GM21619 (cell line): Measurements from ENCODE around the gene EPHB1.
A peak's percentile ranks its signal among the peaks of the same experiment; 100 is the strongest.

Experiments
- ATAC-seq: cut with Tn5 transposase; IDR thresholded peaks from one replicate; pipeline ENCODE4 v1.9.1; 2021; ENCODE audit not compliant: unreplicated experiment

Gene EPHB1

GRCh38 chr3:134904776-134905646 is 110.0 kb downstream of the EPHB1 start:
- peak; percentile 21 for ATAC-seq

DNA sequence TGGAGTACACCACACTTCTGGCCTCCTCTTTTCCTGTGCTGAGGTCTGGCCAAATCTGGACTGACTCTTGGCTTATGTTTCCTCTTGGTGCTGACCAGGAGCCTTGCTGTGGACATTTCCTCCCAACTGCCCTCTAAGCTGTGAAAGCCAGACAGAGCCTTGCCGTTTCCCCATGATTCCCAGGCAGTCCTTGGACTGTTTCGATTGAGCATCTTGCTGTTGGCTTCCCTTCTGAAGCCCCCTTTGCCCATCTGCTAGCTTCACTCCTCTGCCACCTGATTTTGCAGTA is 110.5 kb downstream of the EPHB1 start:
- no peak for ATAC-seq

GRCh38 chr3:134908271-134908670 is 113.2 kb downstream of the EPHB1 start:
- ATAC-seq = no peak

GRCh38 chr3:134910026-134910425 is 115.0 kb downstream of the EPHB1 start:
- no peak for ATAC-seq

DNA sequence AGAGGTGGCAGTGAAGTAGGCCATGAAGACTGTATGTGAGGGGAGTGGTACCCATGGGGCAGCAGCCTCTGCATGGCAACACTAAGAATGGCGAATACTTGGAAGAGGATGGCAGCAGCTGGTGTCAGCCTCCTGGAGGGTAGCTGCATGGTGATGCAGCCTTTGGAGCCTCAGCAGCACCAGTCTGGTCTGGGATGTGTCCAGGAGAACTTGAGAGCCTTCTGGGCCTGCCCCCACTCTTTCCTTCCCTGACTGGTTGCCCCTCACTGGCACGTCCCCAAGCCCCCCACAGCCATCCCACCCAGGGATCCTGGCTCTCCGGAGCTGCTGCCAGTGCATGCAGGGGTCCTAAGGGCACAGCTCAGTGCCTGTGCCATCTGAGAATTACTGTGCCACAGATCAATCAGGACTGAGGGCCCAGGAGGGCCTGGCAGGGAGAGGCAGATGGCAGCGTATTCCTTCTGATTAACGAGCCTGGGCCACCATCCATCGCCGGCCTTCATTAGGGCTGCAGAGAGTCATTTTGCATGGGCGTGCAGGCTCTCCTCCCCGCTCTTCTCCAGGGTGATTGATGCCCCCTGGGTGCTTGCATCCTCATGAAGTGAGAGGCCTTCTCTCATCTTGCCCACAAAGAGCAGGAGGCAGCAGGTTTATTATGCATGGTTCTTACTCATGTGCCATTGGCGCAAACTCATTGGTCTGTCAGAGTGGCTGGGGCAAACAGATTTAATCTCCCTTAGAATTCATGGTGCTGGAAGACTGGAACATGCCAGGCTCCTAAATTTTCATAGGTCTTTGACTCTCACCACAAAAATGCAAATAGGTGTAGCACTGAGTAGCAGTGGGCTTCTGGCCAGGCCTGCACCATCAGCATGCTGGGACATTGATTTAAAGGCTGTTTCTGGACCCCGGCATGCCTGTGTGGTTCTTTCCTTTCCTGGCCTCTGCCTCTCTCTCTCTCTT is 116.8 kb downstream of the EPHB1 start:
- ATAC-seq = no peak

GRCh38 chr3:134916276-134916961 is 121.4 kb downstream of the EPHB1 start:
- ATAC-seq = no peak

GRCh38 chr3:134917631-134918030 is 122.6 kb downstream of the EPHB1 start:
- no peak for ATAC-seq

DNA sequence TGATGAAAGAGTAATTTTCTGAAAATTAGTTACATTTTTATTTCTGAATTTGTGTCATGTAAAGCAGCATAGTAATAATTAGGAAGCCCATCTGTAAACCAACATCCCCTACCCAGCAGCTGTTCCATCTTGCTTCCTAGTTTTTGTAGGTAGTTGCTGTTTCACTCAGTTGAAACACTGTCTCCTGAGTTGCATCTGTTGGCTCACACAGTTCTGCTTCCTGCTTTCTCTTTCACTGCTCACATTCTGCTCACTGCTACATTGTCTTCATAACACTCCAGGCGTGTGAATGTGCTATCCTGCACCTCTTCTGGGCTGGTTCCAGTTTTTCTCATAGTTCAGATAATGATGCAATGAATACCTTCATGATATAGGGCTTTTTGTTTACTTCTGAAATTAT is 123.4 kb downstream of the EPHB1 start:
- ATAC-seq = peak; percentile 96

GRCh38 chr3:134922101-134922500 is 127.0 kb downstream of the EPHB1 start:
- ATAC-seq = no peak

- no peak for ATAC-seq
Measured at GRCh38 chr3:134922866-134923265, 127.8 kb downstream of the EPHB1 start.

DNA sequence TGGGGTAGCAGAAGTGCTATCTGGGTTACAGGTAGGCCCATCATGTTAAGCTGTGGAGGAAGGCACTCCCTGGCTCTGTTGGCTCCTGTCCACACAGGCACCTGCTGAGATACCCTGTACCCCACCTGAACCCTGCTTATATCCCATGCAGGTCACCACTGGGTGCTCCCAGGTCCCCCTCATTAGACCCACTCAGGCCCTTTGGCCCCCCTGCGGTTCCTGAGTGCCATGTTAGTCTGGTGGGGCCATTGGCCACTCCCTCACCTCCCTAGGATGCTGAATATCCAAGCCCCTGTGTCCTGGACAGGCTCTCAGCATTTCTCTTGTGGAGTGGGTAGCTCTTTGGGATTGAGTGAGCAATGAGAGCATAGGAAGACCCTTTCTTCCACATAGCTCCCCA is 128.2 kb downstream of the EPHB1 start:
- no peak for ATAC-seq

GRCh38 chr3:134927599-134927998 is 132.5 kb downstream of the EPHB1 start:
- no peak for ATAC-seq

- ATAC-seq = no peak
Measured at GRCh38 chr3:134928392-134928791, 133.3 kb downstream of the EPHB1 start.

GRCh38 chr3:134928819-134929218 is 133.8 kb downstream of the EPHB1 start:
- no peak for ATAC-seq

DNA sequence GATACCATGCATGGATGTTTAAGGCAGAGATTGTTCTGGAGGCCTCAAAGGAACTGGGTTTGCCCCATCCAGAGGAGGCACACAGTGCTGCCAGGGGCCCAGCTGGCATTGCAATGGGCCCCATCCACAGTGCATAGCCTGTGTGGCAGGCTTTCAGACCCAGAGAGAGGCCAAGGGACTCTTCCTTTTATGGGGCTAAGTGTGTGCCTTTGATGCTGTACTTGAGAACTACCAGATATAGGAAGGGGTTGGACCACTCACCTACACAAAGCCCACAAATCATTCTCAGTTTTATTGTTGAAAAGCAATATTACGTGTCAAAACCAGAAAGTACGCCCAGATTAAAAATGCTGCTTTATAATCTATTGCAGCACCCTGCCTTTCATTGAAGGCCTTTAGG is 134.9 kb downstream of the EPHB1 start:
- ATAC-seq = peak; percentile 47

DNA sequence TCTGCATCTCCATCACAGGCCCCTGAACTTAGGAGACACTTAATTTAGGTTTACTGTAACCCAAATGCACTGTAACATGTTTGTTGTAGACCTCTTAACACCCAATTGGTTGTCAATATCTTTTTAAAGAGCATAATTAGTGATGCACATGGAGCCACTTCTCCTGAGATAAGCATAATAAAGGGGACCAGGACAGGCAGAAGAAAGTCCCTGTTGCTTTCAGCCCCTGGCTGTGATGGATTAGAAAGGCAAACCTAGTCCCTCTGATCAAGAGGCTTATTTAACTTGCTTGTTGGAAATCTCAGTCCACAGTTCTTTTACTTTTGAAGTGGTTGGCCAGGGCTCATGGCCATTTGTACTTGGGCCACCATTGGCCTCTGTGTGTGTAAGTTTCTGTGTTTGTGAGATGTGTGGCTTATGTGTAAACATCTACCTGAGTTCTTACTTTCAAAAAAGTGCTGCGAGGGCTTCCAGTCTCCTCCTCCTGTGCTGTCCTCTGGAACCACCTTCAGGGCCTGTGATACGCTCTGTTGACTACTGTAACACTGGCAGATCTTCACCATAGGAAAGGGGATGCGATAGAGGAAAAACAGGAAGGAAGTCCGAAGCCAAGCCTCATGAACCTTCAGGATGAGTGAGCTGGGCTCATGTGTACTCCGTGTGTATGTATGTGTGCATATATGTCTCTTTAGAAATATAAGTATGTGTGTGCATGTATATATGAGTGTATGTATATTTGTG is 136.2 kb downstream of the EPHB1 start:
- ATAC-seq = no peak

GRCh38 chr3:134932035-134932434 is 137.0 kb downstream of the EPHB1 start:
- no peak for ATAC-seq

DNA sequence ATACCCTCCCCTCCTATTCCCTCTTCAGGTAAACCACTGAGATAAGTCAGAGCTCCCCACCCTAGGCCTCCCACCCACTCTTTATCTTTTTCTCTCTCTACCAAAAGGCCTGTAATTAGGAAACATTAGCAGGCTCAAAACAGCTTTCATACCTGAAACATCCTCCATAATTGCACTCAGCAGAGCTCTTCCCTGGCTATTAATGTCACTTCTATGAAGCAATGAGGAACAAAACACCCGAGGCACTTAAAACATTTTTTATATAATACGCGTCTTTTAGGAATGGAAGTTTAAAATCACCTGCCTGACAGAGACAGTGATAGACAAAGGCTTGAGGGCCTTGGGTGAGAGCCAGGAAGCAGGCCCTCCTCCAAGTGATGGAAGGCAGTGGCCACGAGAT is 138.9 kb downstream of the EPHB1 start:
- ATAC-seq = no peak

GRCh38 chr3:134934933-134935332 is 139.9 kb downstream of the EPHB1 start:
- ATAC-seq = no peak

GRCh38 chr3:134937256-134938028 is 142.4 kb downstream of the EPHB1 start:
- ATAC-seq = no peak
